Osteoblast (primary cell): ENCODE results near the gene NRG2. TPM values are rescaled to one million over a fixed set of nuclear protein-coding genes. Genes with fewer than 3 reads are reported as not detected.

Experiments
- DNase-seq: peaks from one replicate; pipeline ENCODE4 v3.0.0; 2011; ENCODE audit warnings: low spot score, mixed read lengths; ENCODE audit not compliant: insufficient read length; ENCODE audit errors: missing footprints
- H2AFZ ChIP-seq: 2 replicates; pipeline ENCODE4 v1.6.0; 2011; ENCODE audit warnings: mild to moderate bottlenecking, low read length
- H3K27ac ChIP-seq: 2 replicates; pipeline ENCODE4 v1.5.1; 2011; ENCODE audit warnings: mild to moderate bottlenecking, low read depth, low read length, moderate library complexity
- H3K27me3 ChIP-seq: 2 replicates; pipeline ENCODE4 v1.6.0; 2012; ENCODE audit warnings: mild to moderate bottlenecking, control low read depth, inconsistent platforms, low read length, moderate library complexity; ENCODE audit not compliant: insufficient read depth
- H3K36me3 ChIP-seq: 2 replicates; pipeline ENCODE4 v1.5.1; 2011; ENCODE audit warnings: mild to moderate bottlenecking, low read length, control low read depth, moderate library complexity; ENCODE audit not compliant: insufficient read depth
- H3K4me1 ChIP-seq: 2 replicates; pipeline ENCODE4 v1.5.1; 2011; ENCODE audit warnings: mild to moderate bottlenecking, low read length, control low read depth, moderate library complexity; ENCODE audit not compliant: insufficient read depth
- H3K4me2 ChIP-seq: 2 replicates; pipeline ENCODE4 v1.6.0; 2011; ENCODE audit warnings: mild to moderate bottlenecking, low read length; ENCODE audit not compliant: insufficient read depth
- H3K4me3 ChIP-seq: fragments of 200-600 bp; sonication (generic); 3 replicates; pipeline ENCODE4 v1.5.1; 2012; ENCODE audit warnings: mild to moderate bottlenecking, low read length, inconsistent platforms; ENCODE audit not compliant: insufficient read depth
- H3K79me2 ChIP-seq: 2 replicates; pipeline ENCODE4 v1.6.0; 2012; ENCODE audit warnings: mild to moderate bottlenecking, low read length, control low read depth, inconsistent platforms; ENCODE audit not compliant: insufficient read depth
- H3K9me3 ChIP-seq: 2 replicates; pipeline ENCODE4 v1.5.1; 2011; ENCODE audit warnings: low read depth, low read length, control low read depth
- H4K20me1 ChIP-seq: 2 replicates; pipeline ENCODE4 v1.6.0; 2012; ENCODE audit warnings: mild to moderate bottlenecking, low read length, control low read depth; ENCODE audit not compliant: insufficient read depth
- CTCF ChIP-seq: IDR thresholded peaks from 2 replicates; pipeline ENCODE4 v1.5.1; 2011; ENCODE audit warnings: mild to moderate bottlenecking, low read depth, low read length, moderate library complexity; ENCODE audit errors: extremely low read depth
- total RNA-seq: library from RNA; depleted of rRNA; stranded (reverse); fragments of >200 nt; gene quantifications from 2 replicates; pipeline ENCODE4 v1.2.3, GENCODE V29; 2012

The NRG2 gene
- total RNA-seq, 1 donor = 0.72 TPM

- H3K27me3 ChIP-seq = peaks cover 33% of the 10 kb centered on the region
- H4K20me1 ChIP-seq = no peaks in the 10 kb centered on the region
- H3K9me3 ChIP-seq = no peaks in the 10 kb centered on the region
- TF ChIP-seq CTCF = no peak
- H3K36me3 ChIP-seq = no peaks in the 10 kb centered on the region
- no peak overlapping the region for H3K4me3 ChIP-seq
- H3K27ac ChIP-seq = no peak overlapping the region
- no peaks in the 10 kb centered on the region for H3K4me1 ChIP-seq
- no peak overlapping the region for H2AFZ ChIP-seq
- no peaks in the 10 kb centered on the region for H3K79me2 ChIP-seq
- no peak overlapping the region for H3K4me2 ChIP-seq
- DNase-seq = no peak
Measured at GRCh38 chr5:140049713-140050112, 6.6 kb upstream of the NRG2 start.

GRCh38 chr5:140049205-140049604 lies 6.1 kb upstream of the NRG2 start:
- Histone ChIP-seq H3K36me3 (no peaks in the 10 kb centered on the region), H4K20me1 (no peaks in the 10 kb centered on the region), H3K4me2 (no peak overlapping the region), H2AFZ (no peak overlapping the region), H3K27me3 (peaks cover 33% of the 10 kb centered on the region), H3K4me3 (no peak overlapping the region), H3K79me2 (no peaks in the 10 kb centered on the region), H3K4me1 (no peaks in the 10 kb centered on the region), H3K27ac (no peak overlapping the region), H3K9me3 (no peaks in the 10 kb centered on the region)
- TF ChIP-seq CTCF = no peak
- DNase-seq = no peak

GRCh38 chr5:140044041-140044440 lies 942 bp upstream of the NRG2 start:
- no peaks in the 10 kb centered on the region for H3K36me3 ChIP-seq
- no peaks in the 10 kb centered on the region for H3K9me3 ChIP-seq
- no peaks in the 10 kb centered on the region for H4K20me1 ChIP-seq
- H3K4me1 ChIP-seq = peaks cover 15% of the 10 kb centered on the region
- H2AFZ ChIP-seq = no peak overlapping the region
- no peaks in the 10 kb centered on the region for H3K79me2 ChIP-seq
- no peak overlapping the region for H3K4me3 ChIP-seq
- peak; percentile 21 for DNase-seq
- no peak overlapping the region for H3K4me2 ChIP-seq
- no peak for TF ChIP-seq CTCF
- H3K27ac ChIP-seq = no peak overlapping the region
- H3K27me3 ChIP-seq = peaks cover 24% of the 10 kb centered on the region

GRCh38 chr5:140043508-140043872 lies 391 bp upstream of the NRG2 start:
- peaks cover 16% of the 10 kb centered on the region for H3K4me1 ChIP-seq
- DNase-seq = no peak
- H3K27ac ChIP-seq = no peak overlapping the region
- H3K36me3 ChIP-seq = no peaks in the 10 kb centered on the region
- no peaks in the 10 kb centered on the region for H3K9me3 ChIP-seq
- H3K79me2 ChIP-seq = no peaks in the 10 kb centered on the region
- peak overlapping the region; percentile 91 for H2AFZ ChIP-seq
- H3K4me3 ChIP-seq = peak overlapping the region; percentile 75
- TF ChIP-seq CTCF = no peak
- H3K4me2 ChIP-seq = peak overlapping the region; percentile 87
- H3K27me3 ChIP-seq = peaks cover 24% of the 10 kb centered on the region
- H4K20me1 ChIP-seq = no peaks in the 10 kb centered on the region
